Activated CD4-positive, alpha-beta T cell treated with anti-CD3 and anti-CD28 coated beads, Interleukin-2, amount 50 U/mL, for 16 hours (primary cell): Measurements from ENCODE around the gene ATP10A.

Experiments used
- DNase-seq: peaks from one replicate; pipeline ENCODE4 v3.0.0-alpha.2; 2020

The ATP10A gene

GRCh38 chr15:25863111-25863967 lies at the start of gene ATP10A:
TSS of gene ATP10A (minus strand) at chr15:25863327. CDS start at chr15:25863096, 231 bp downstream.
- DNase-seq: peak; percentile 51

- no peak for DNase-seq
These were observed 48.9 kb upstream of the ATP10A start for GRCh38 chr15:25912035-25912434.

GRCh38 chr15:25910832-25911231 lies 47.7 kb upstream of the ATP10A start:
- no peak for DNase-seq

GRCh38 chr15:25909806-25910205 lies 46.7 kb upstream of the ATP10A start:
- DNase-seq: no peak

- no peak for DNase-seq
These were observed 46.2 kb upstream of the ATP10A start for GRCh38 chr15:25909325-25909724.

GRCh38 chr15:25905140-25905539 lies 42.0 kb upstream of the ATP10A start:
- peak; percentile 4 for DNase-seq

GRCh38 chr15:25903024-25903581 lies 40.0 kb upstream of the ATP10A start:
- DNase-seq: no peak

- DNase-seq: no peak
These were observed 38.9 kb upstream of the ATP10A start for GRCh38 chr15:25901811-25902605.

- DNase-seq: no peak
These were observed 37.8 kb upstream of the ATP10A start for GRCh38 chr15:25900901-25901300.

- no peak for DNase-seq
These were observed 37.3 kb upstream of the ATP10A start for GRCh38 chr15:25900431-25900830.

GRCh38 chr15:25899870-25900269 lies 36.7 kb upstream of the ATP10A start:
- DNase-seq: no peak

- no peak for DNase-seq
These were observed 34.5 kb upstream of the ATP10A start for GRCh38 chr15:25897658-25898057.

GRCh38 chr15:25894371-25894902 lies 31.3 kb upstream of the ATP10A start:
- no peak for DNase-seq

- no peak for DNase-seq
These were observed 30.5 kb upstream of the ATP10A start for GRCh38 chr15:25893596-25893995.

GRCh38 chr15:25892126-25892525 lies 29.0 kb upstream of the ATP10A start:
- no peak for DNase-seq

- no peak for DNase-seq
These were observed 28.0 kb upstream of the ATP10A start for GRCh38 chr15:25891081-25891480.

- DNase-seq: no peak
These were observed 27.4 kb upstream of the ATP10A start for GRCh38 chr15:25890529-25890928.

- no peak for DNase-seq
These were observed 24.7 kb upstream of the ATP10A start for GRCh38 chr15:25887870-25888269.

- DNase-seq: no peak
These were observed 23.5 kb upstream of the ATP10A start for GRCh38 chr15:25886498-25887140.

GRCh38 chr15:25884370-25884769 lies 21.2 kb upstream of the ATP10A start:
- DNase-seq: no peak

- no peak for DNase-seq
These were observed 20.5 kb upstream of the ATP10A start for GRCh38 chr15:25883463-25884259.

GRCh38 chr15:25882466-25882865 lies 19.3 kb upstream of the ATP10A start:
- no peak for DNase-seq
